Measurements from ENCODE around the gene FFAR1. TPM values are rescaled to one million over a fixed set of nuclear protein-coding genes. Genes with fewer than 3 reads are reported as not detected.

The FFAR1 gene
- total RNA-seq, 1 experiment from 2014 or later = 0.44 TPM

GRCh38 chr19:35341565-35342225 lies 6.0 kb upstream of the FFAR1 start:
- Histone ChIP-seq H3K4me1 (replicated peaks; ENCODE audit: insufficient read depth) (no peaks in the 10 kb centered on the region), H3K9me3 (ENCODE audit: insufficient read depth, low read depth) (no peaks in the 10 kb centered on the region), H3K27me3 (ENCODE audit: insufficient read depth, low read depth) (no peaks in the 10 kb centered on the region), H3F3A (ENCODE audit: insufficient read depth, low read depth) (peaks cover 4% of the 10 kb centered on the region; the same call in 1 of the 2 replicates), H3K36me3 (ENCODE audit: low read depth) (0 out of 2 replicates have a peak, but pooled peaks cover 4% of the 10 kb centered on the region), H3K79me2 (ENCODE audit: low read depth) (no peaks in the 10 kb centered on the region), H3K27ac (no peak overlapping the region), H4K20me1 (ENCODE audit: insufficient read depth) (peaks cover under 1% of the 10 kb centered on the region; the same call in 1 of the 2 replicates), H3K9me2 (ENCODE audit: insufficient read depth) (no peaks in the 10 kb centered on the region), H2AFZ (no peak overlapping the region), H3K4me2 (no peak overlapping the region), H3K4me3 (no peak overlapping the region)
- TF ChIP-seq, protein P1, sequence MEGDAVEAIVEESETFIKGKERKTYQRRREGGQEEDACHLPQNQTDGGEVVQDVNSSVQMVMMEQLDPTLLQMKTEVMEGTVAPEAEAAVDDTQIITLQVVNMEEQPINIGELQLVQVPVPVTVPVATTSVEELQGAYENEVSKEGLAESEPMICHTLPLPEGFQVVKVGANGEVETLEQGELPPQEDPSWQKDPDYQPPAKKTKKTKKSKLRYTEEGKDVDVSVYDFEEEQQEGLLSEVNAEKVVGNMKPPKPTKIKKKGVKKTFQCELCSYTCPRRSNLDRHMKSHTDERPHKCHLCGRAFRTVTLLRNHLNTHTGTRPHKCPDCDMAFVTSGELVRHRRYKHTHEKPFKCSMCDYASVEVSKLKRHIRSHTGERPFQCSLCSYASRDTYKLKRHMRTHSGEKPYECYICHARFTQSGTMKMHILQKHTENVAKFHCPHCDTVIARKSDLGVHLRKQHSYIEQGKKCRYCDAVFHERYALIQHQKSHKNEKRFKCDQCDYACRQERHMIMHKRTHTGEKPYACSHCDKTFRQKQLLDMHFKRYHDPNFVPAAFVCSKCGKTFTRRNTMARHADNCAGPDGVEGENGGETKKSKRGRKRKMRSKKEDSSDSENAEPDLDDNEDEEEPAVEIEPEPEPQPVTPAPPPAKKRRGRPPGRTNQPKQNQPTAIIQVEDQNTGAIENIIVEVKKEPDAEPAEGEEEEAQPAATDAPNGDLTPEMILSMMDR (conservative IDR thresholded peaks at IDR 0.05) = no peak
- TF ChIP-seq EZH2 (IDR thresholded peaks at IDR 0.05; ENCODE audit: low read depth) = no peak
- no TSS peak for BruUV-seq (replicated peaks)
- CTCF ChIA-PET = no interaction called here
- intact Hi-C loops (cut with micrococcal nuclease; ENCODE audit: unreplicated experiment) = no loop called here
- no peak for DNase-seq
- POLR2A ChIA-PET (ENCODE audit: unreplicated experiment) = no interaction called here

GRCh38 chr19:35342430-35342829 lies 5.3 kb upstream of the FFAR1 start:
- H3K79me2 ChIP-seq (ENCODE audit: low read depth) = no peaks in the 10 kb centered on the region
- no peaks in the 10 kb centered on the region for H3K9me3 ChIP-seq (ENCODE audit: insufficient read depth, low read depth)
- CTCF ChIA-PET = no interaction called here
- H3K27ac ChIP-seq = no peak overlapping the region
- H4K20me1 ChIP-seq (ENCODE audit: insufficient read depth) = no peaks in the 10 kb centered on the region
- POLR2A ChIA-PET (ENCODE audit: unreplicated experiment) = interaction anchor here (0.6 kb wide), 1 partner anchor 1227 kb away, joined by 8 read pairs; no protein-coding TSS in a partner anchor
- no peak for DNase-seq
- H3K4me2 ChIP-seq = no peak overlapping the region
- H3K27me3 ChIP-seq (ENCODE audit: insufficient read depth, low read depth) = no peaks in the 10 kb centered on the region
- no peak overlapping the region for H3K4me3 ChIP-seq
- no peak for TF ChIP-seq EZH2 (IDR thresholded peaks at IDR 0.05; ENCODE audit: low read depth)
- TF ChIP-seq, protein P1 (conservative IDR thresholded peaks at IDR 0.05) = no peak
- no peaks in the 10 kb centered on the region for H3K4me1 ChIP-seq (replicated peaks; ENCODE audit: insufficient read depth)
- H3K36me3 ChIP-seq (ENCODE audit: low read depth) = 0 out of 2 replicates have a peak, but pooled peaks cover 4% of the 10 kb centered on the region
- peaks cover 4% of the 10 kb centered on the region; the same call in 1 of the 2 replicates for H3F3A ChIP-seq (ENCODE audit: insufficient read depth, low read depth)
- H3K9me2 ChIP-seq (ENCODE audit: insufficient read depth) = no peaks in the 10 kb centered on the region
- intact Hi-C loops (cut with micrococcal nuclease; ENCODE audit: unreplicated experiment) = no loop called here
- BruUV-seq (replicated peaks) = no TSS peak
- H2AFZ ChIP-seq = no peak overlapping the region

DNA sequence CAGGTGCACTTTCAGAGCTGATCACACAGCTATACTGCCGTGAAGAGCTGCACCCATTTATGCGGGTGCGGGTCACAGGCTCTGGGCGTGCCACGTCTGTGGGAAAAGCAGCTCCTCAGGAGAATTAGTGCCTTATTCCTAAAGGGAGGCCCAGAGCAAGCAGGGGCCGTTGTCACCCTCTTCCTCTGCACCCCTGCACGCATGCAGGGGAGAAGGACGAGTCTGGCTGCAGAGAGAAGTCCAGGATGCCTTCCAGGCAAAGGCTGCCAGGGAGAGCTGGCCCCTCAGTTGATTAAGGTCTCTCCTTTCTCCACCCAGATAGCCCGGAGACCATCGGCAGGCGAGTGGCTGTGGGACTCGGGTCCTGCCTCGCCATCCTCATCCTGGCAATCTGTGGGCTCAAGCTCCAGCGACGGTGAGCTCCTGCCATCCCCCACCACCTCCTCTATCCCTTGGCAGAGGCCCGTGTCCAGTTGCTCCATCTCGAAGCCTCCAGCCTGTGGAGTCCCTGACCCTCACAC lies 3.1 kb upstream of the FFAR1 start:
- Histone ChIP-seq H3K79me2 (ENCODE audit: low read depth) (no peaks in the 10 kb centered on the region), H3K36me3 (ENCODE audit: low read depth) (0 out of 2 replicates have a peak, but pooled peaks cover 4% of the 10 kb centered on the region), H2AFZ (no peak overlapping the region), H4K20me1 (ENCODE audit: insufficient read depth) (no peaks in the 10 kb centered on the region), H3K4me2 (no peak overlapping the region), H3K9me2 (ENCODE audit: insufficient read depth) (no peaks in the 10 kb centered on the region), H3K27ac (no peak overlapping the region), H3K27me3 (ENCODE audit: insufficient read depth, low read depth) (no peaks in the 10 kb centered on the region), H3K4me3 (no peak overlapping the region), H3K9me3 (ENCODE audit: insufficient read depth, low read depth) (no peaks in the 10 kb centered on the region), H3F3A (ENCODE audit: insufficient read depth, low read depth) (peaks cover 5% of the 10 kb centered on the region; the same call in 1 of the 2 replicates), H3K4me1 (replicated peaks; ENCODE audit: insufficient read depth) (no peaks in the 10 kb centered on the region)
- POLR2A ChIA-PET (ENCODE audit: unreplicated experiment) = no interaction called here
- CTCF ChIA-PET = no interaction called here
- DNase-seq = no peak
- BruUV-seq (replicated peaks) = no TSS peak
- TF ChIP-seq, protein P1 (conservative IDR thresholded peaks at IDR 0.05) = no peak
- TF ChIP-seq EZH2 (IDR thresholded peaks at IDR 0.05; ENCODE audit: low read depth) = no peak
- intact Hi-C loops (cut with micrococcal nuclease; ENCODE audit: unreplicated experiment) = no loop called here

Data from PC-9 (cell line).